SH-SY5Y (cell line): ENCODE data around the gene CLSTN2.

Experiments used
- GATA2 ChIP-seq: IDR thresholded peaks from 2 replicates; pipeline ENCODE4 v1.6.1; 2011; ENCODE audit warnings: mild to moderate bottlenecking, low read depth, low read length
- GATA3 ChIP-seq: IDR thresholded peaks from 2 replicates; pipeline ENCODE4 v1.6.1; 2011; ENCODE audit warnings: low read depth, mild to moderate bottlenecking, low read length, moderate library complexity

DNA sequence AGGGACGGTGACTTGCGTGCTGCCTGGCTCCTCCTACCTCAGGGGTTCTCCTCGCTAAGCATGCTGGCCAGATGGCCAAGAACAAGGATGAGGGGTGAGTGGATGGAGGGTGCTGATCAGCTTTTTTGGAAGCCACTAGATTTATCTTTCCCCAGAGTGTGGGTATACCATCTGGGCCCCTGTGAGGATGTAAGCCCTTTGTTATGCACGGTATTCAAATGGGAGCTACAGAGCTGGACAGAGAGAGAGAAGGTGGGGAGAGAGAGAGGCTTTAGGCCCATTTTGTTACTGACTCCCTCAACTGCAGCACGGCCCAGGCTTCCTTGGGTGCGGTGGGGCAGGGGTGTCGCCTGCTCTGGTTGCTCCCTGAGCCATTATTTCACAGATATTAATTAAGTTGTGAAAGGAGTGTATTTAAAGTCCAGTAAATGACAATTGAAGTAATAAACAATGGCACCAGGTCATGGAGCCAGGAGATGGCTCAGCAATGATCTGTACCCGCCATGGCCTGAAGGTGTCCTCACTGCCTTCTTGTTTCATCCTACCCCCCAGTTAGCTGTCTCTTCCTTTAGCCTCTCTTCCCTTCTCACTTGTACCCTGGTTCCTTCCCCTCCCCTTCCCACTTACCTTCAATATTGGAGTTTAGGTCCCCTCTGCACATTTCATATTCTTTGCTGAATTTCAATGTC lies 158.0 kb downstream of the CLSTN2 start:
- TF ChIP-seq GATA3 (no peak), GATA2 (no peak)
